Hepatocyte (in vitro differentiated cells): ENCODE data around the gene CHRNA7. TPM values are rescaled to one million over a fixed set of nuclear protein-coding genes. Genes with fewer than 3 reads are reported as not detected.
A peak's percentile ranks its signal among the peaks of the same experiment; 100 is the strongest.

ENCODE experiments used
- DNase-seq: peaks from one replicate; pipeline ENCODE4 v3.0.0-alpha.2; 2016; ENCODE audit warnings: low spot score
- H2AFZ ChIP-seq: fragments of 200-600 bp; sonication (generic); 2 replicates; pipeline ENCODE4 v1.6.0; 2016; ENCODE audit warnings: antibody characterized with exemption, mild to moderate bottlenecking
- H3K27ac ChIP-seq: fragments of 200-600 bp; sonication (generic); 2 replicates; pipeline ENCODE4 v1.5.1; 2016; ENCODE audit warnings: mild to moderate bottlenecking
- H3K27me3 ChIP-seq: fragments of 200-600 bp; sonication (generic); 2 replicates; pipeline ENCODE4 v1.6.1; 2016
- H3K36me3 ChIP-seq: fragments of 200-600 bp; sonication (generic); replicated peaks from 2 replicates; pipeline ENCODE4 v1.5.1; 2016; ENCODE audit warnings: low read depth; ENCODE audit not compliant: insufficient read depth
- H3K4me1 ChIP-seq: fragments of 200-600 bp; sonication (generic); 2 replicates; pipeline ENCODE4 v1.5.1; 2016; ENCODE audit warnings: mild to moderate bottlenecking, moderate library complexity; ENCODE audit not compliant: insufficient read depth
- H3K4me2 ChIP-seq: fragments of 200-600 bp; sonication (generic); 2 replicates; pipeline ENCODE4 v1.6.0; 2016
- H3K4me3 ChIP-seq: fragments of 200-600 bp; sonication (generic); 2 replicates; pipeline ENCODE4 v1.5.1; 2016; ENCODE audit warnings: mild to moderate bottlenecking
- H3K79me2 ChIP-seq: fragments of 200-600 bp; sonication (generic); 2 replicates; pipeline ENCODE4 v1.6.0; 2017; ENCODE audit warnings: mild to moderate bottlenecking
- H3K9me2 ChIP-seq: fragments of 200-600 bp; sonication (generic); replicated peaks from 2 replicates; pipeline ENCODE4 v1.6.0; 2017; ENCODE audit warnings: mild to moderate bottlenecking; ENCODE audit not compliant: insufficient read depth
- H3K9me3 ChIP-seq: fragments of 200-600 bp; sonication (generic); 2 replicates; pipeline ENCODE4 v1.5.1; 2016; ENCODE audit warnings: low read depth, mild to moderate bottlenecking
- H4K20me1 ChIP-seq: fragments of 200-600 bp; sonication (generic); 2 replicates; pipeline ENCODE4 v1.6.0; 2016; ENCODE audit warnings: mild to moderate bottlenecking; ENCODE audit not compliant: insufficient read depth, poor library complexity, severe bottlenecking
- CTCF ChIP-seq: fragments of 200-600 bp; sonication (generic); IDR thresholded peaks from 2 replicates; pipeline ENCODE4 v1.5.1; 2016; ENCODE audit warnings: antibody characterized with exemption, mild to moderate bottlenecking; ENCODE audit not compliant: poor library complexity
- EZH2 ChIP-seq: fragments of 200-600 bp; sonication (generic); IDR thresholded peaks from 2 replicates; pipeline ENCODE4 v1.6.1; 2016; ENCODE audit warnings: antibody characterized with exemption, mild to moderate bottlenecking, borderline replicate concordance
- EZH2phosphoT487 ChIP-seq: fragments of 200-600 bp; sonication (generic); IDR thresholded peaks from one replicate; pipeline ENCODE4 v1.6.1; 2018; ENCODE audit warnings: antibody characterized with exemption, mild to moderate bottlenecking, low read depth, moderate library complexity; ENCODE audit not compliant: unreplicated experiment, severe bottlenecking
- WGBS: methylation state at CpG from one replicate; pipeline ENCODE4 v1.1.6; 2016; ENCODE audit warnings: low lambda C conversion rate; ENCODE audit errors: missing lambda C conversion rate; 5-methylcytosine and 5-hydroxymethylcytosine counted together
- polyA plus RNA-seq: library from polyadenylated mRNA; unstranded; fragments of >200 nt; fragmentation: Nextera tagmentation; extraction: Ambion mirVana; gene quantifications from 2 replicates; pipeline ENCODE4 v1.2.1, GENCODE V29; 2016
- total RNA-seq: library from RNA; depleted of rRNA; stranded (reverse); fragments of >200 nt; gene quantifications from 2 replicates; pipeline ENCODE4 v1.2.3, GENCODE V29; 2014

CHRNA7 gene
- total RNA-seq, result 4.0 TPM in 2 replicates
- polyA plus RNA-seq, result 3.0 and 5.4 TPM in 2 replicates

DNA sequence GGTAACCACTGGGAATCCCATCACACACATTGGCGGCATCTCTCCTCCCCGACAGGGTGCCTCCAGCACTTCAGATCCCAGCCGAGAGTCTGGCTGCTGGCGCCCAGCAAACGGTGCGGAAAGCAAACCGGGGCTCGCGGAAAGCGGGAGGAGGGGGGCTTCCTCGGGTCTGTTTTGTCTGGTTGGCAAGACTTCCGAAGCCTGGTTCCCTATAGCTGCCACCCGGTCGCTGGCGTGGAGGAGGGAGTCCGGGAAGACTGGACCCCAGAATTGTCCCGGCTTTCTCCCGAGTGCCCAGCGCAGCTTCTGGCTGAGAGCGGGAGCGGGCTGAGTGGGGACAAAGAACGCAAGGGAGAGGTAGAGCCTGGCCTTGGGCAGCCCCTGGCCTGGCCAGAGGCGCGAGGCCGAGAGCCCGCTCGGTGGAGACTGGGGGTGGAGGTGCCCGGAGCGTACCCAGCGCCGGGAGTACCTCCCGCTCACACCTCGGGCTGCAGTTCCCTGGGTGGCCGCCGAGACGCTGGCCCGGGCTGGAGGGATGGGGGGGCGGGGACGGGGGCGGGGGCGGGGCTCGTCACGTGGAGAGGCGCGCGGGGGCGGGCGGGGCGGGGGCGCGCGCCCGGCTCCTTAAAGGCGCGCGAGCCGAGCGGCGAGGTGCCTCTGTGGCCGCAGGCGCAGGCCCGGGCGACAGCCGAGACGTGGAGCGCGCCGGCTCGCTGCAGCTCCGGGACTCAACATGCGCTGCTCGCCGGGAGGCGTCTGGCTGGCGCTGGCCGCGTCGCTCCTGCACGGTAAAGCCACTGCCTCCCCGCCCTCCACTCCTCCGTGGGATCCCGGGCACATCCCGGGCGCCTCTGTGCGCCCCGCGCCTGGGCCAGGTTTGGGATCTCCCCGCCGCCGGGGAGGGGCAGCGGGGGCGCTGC lies at the start of gene CHRNA7:
CHRNA7 (plus strand) TSS at position 654 of the 920 bp plus-strand sequence; CDS start at position 734, 80 bp downstream.
- no peaks in the 10 kb centered on the region for H3K9me2 ChIP-seq
- DNase-seq, result peak; percentile 88
- H4K20me1 ChIP-seq, result no peaks in the 10 kb centered on the region
- TF ChIP-seq CTCF (peak; percentile 29), EZH2 (peak; percentile 11), EZH2phosphoT487 (no peak)
- H3K36me3 ChIP-seq, result no peaks in the 10 kb centered on the region
- H3K27me3 ChIP-seq, result peaks cover 41% of the 10 kb centered on the region
- no peaks in the 10 kb centered on the region for H3K79me2 ChIP-seq
- WGBS, result 1% methylated on average over 63 of the region's 92 CpGs
- H3K4me3 ChIP-seq, result peak within 1 kb of the TSS; percentile 98
- H3K4me2 ChIP-seq, result peak within 1 kb of the TSS; percentile 99
- H3K9me3 ChIP-seq, result no peaks in the 10 kb centered on the region
- H2AFZ ChIP-seq, result peak within 1 kb of the TSS; percentile 99
- H3K4me1 ChIP-seq, result no peaks in the 10 kb centered on the region
- H3K27ac ChIP-seq, result peak within 1 kb of the TSS; percentile 71

- Histone ChIP-seq H3K9me3 (no peaks in the 10 kb centered on the region), H3K27me3 (no peaks in the 10 kb centered on the region), H3K79me2 (no peaks in the 10 kb centered on the region), H4K20me1 (no peaks in the 10 kb centered on the region), H3K4me2 (no peak overlapping the region), H3K4me1 (no peaks in the 10 kb centered on the region), H3K36me3 (no peaks in the 10 kb centered on the region), H3K9me2 (no peaks in the 10 kb centered on the region), H2AFZ (no peak overlapping the region), H3K27ac (no peak overlapping the region), H3K4me3 (no peak overlapping the region)
- TF ChIP-seq EZH2 (no peak), EZH2phosphoT487 (no peak), CTCF (no peak)
- DNase-seq, result no peak
- 60% methylated on average over 4 of the region's 4 CpGs for WGBS
Measured at GRCh38 chr15:31985607-31986006, 44.7 kb upstream of the CHRNA7 start.

DNA sequence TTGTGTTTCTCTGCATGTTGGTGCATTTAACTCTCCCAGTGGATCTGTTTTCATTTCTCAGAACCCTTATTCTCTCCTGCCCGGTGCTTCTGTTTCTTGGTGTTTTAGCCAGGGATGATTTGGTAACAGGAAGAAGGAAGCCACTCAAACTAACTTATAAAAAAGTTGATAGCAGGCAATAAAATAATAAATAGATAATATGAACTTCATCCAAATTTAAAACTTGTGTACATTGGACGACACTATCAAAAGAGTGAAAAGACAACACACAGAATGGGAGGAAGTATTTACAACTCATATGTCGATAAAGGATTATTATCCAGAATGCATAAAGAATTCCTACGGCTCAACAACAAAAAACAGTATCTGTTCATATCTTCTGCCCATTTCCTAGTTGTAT lies 37.3 kb upstream of the CHRNA7 start:
- no peak for DNase-seq
- Histone ChIP-seq H3K4me1 (no peaks in the 10 kb centered on the region), H3K27me3 (no peaks in the 10 kb centered on the region), H3K9me2 (no peaks in the 10 kb centered on the region), H3K4me2 (no peak overlapping the region), H3K36me3 (no peaks in the 10 kb centered on the region), H2AFZ (no peak overlapping the region), H3K4me3 (no peak overlapping the region), H3K79me2 (no peaks in the 10 kb centered on the region), H4K20me1 (no peaks in the 10 kb centered on the region), H3K9me3 (no peaks in the 10 kb centered on the region), H3K27ac (no peak overlapping the region)
- TF ChIP-seq EZH2phosphoT487, result no peak
- TF ChIP-seq CTCF, result no peak
- no peak for TF ChIP-seq EZH2
- WGBS, result 86% methylated on average over 4 of the region's 4 CpGs
